ENCODE data around the gene HRK.

The HRK gene
- 0 to 0.18 (median 0.09) reads per million in 4 experiments for total RNA-seq

- no peak for DNase-seq
Measured at GRCh38 chr12:116881325-116881876, at the start of gene HRK. HRK (minus strand) TSS chr12:116881441; CDS start chr12:116881307, 134 bp downstream.

GRCh38 chr12:116929885-116930284, 48.6 kb upstream of the HRK start:
- no peak for DNase-seq

- DNase-seq = no peak
Measured at GRCh38 chr12:116928504-116928903, 47.3 kb upstream of the HRK start.

DNA sequence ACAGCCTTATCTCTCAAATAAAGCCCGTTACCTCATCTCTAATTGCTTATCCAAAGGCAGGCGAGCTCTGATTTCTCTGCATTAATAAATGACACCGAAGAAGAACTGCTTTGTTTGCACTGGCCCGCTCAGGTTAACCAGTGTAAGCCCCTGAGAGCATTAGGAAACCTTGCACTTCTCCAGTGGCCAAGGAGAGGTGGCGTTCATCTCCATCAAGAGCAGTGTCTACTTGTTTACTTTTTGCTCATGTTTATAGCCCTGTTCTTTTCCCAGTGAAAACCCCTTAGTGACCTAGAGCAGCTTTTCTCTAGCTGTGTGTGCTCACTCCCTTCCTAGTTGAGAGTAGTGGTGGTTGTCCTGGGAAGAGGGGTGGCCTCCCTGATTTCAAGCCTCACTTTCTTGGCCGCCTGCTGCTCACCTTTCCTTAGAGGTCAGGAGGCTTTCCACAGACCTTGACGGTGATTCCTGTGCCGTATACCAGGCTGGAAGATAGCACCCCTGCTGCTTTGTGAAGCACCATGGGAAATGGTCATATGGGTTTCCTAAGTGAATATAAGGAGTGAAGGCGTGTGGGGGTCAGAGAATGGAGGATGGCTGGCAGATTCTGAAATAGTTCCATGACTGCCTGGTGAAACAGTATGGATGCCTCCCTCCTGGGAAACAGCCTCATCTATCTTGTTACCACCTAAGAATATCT, 46.2 kb upstream of the HRK start:
- DNase-seq = no peak

GRCh38 chr12:116926283-116927243, 45.3 kb upstream of the HRK start:
- no peak for DNase-seq

GRCh38 chr12:116924558-116925453, 43.6 kb upstream of the HRK start:
- no peak for DNase-seq

DNA sequence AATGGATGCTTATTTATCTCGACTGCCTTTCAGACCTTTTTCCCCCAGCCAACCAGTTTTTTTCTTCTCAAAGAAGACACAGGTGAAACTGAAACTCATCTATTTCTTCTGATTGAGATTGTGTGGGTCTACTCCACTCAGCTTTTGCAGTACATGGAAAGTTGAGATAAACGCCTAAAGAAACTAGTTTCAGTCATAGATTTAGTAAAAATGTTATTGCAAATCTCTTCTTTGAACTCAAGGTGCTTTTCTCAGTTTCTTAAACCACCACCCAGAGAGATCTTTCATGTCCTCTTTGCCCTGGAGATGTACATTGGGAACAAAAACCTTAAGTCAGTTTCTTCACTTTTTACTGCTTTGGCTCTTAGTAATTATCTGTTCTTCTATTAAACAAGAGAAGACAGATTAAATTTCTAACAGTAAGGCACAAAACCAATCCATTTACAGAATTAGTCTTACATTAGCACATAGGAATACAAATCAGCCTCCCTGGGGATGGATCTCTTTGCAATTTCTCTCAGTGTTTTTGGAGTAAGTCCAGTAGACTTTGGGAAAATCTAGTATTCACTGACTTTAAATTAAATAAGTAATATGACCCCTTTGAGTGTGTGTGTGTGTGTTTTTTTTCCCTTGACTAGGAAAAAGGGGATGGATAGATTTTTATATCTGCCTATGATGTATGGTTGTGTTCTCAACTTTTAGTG, 41.1 kb upstream of the HRK start:
- DNase-seq = no peak

GRCh38 chr12:116920939-116921338, 39.7 kb upstream of the HRK start:
- DNase-seq = no peak

DNA sequence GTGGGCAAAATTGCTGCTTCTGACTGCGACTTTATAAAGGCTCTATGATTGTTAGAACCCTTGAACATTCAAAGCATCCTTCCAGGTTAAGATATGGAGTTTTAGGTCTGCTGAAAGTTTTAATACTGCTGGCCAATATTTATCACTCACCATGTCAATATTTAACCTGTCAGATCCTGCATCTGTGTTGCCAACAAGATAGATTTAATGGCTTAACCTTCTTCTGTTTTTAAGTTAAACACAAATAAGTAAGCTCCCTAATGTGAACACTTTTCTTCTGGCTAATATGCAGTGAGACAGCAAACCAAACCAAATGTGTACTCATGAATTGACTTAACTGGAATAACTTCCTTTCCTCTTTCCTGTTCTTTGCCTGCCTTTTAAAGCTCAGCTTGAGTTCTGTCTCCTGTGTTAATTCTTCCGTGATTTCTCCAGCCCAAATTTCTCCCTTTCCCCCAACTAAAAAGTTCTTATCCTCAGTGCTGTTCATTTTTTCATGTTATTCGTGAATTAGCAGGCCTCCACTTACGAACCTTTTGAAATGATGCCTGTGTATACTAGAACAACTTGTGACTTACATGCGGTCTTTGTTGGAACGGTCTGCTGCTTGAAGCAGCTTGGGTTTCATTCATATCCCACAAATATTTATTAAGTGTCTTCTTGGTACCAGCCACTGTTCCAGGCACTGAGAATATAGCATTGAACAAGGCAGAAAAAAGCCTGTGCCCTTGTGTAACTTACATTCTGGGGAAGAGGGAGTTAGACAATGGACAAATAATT, 38.7 kb upstream of the HRK start:
- no peak for DNase-seq

- no peak for DNase-seq
Measured at GRCh38 chr12:116919247-116919661, 38.0 kb upstream of the HRK start.

- no peak for DNase-seq
Measured at GRCh38 chr12:116918464-116918863, 37.2 kb upstream of the HRK start.

DNA sequence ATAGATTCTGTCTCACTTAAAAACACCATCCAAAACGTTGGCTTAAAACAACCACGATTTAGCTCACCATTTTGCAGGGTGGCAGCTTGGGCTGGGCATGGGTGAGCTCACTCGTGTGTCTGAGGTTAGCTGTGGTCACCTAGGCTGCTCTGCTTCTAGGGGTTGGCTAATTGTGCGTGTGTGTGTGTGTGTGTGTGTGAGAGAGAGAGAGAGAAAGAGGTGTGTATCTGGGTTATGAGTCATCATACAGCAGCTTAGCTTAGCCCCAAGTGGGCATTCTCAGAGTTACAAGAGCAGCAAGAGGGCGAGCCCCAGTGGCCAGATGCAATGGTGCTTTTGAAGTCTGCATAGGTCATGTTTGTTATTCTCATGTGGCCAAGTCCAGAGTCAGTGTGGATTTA, 35.5 kb upstream of the HRK start:
- DNase-seq = no peak

DNA sequence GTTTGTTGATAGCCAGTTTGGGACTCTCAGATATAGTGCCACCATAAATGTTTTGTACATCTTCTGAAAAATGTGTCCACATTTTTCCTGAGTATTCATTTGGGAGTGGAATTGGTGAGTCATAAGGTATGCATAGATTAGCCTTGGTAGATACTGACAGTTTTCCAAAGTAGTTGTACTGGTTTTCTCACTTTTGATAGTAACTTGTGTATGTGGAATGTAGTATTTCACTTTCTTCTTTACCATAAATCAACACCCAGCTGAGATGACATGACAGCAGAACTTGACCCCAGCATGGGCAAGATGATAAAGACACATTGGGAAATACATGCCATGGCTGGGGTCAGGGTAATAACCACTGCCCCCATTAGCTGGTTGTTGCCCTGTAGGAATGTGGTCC, 34.9 kb upstream of the HRK start:
- no peak for DNase-seq

GRCh38 chr12:116915326-116915725, 34.1 kb upstream of the HRK start:
- DNase-seq = no peak

DNA sequence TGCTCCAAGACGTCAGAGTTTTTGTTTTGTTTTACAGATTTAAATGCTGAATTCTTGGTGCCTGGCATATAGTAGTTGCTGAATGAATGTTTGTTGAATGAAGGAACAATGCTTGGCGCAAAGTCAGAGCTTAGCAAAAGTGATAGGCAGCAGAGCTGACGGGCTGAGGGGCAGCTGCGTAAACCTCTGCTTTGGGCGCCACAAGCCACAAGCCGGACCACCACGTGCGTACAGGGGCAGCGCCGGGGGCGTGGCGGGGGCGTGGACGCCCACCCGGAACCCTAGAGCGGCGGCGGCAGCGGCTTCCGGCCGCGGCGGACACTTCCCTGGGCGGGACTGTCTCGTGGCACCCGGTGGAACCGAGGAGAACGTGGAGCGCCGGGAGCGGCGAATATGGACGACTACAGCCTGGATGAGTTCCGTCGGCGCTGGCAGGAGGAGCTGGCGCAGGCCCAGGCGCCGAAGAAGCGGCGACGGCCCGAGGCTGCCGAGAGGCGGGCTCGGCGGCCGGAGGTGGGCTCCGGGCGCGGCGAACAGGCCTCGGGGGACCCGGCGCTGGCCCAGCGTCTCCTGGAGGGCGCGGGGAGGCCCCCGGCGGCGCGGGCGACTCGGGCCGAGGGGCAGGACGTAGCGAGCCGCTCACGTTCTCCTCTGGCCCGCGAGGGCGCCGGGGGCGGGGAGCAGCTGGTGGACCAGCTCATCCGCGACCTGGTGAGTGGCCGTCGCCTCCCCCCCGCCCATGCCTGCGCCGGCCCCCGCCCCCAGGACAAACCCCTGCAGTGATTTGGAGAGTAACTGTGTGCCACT, 29.6 kb upstream of the HRK start, which contains the start of gene FBXW8:
FBXW8 (plus strand) TSS at position 306 of the 807 bp plus-strand sequence; CDS start at position 394, 88 bp downstream.
- peak; percentile 40 for DNase-seq

GRCh38 chr12:116910280-116910644, 29.0 kb upstream of the HRK start:
- no peak for DNase-seq

DNA sequence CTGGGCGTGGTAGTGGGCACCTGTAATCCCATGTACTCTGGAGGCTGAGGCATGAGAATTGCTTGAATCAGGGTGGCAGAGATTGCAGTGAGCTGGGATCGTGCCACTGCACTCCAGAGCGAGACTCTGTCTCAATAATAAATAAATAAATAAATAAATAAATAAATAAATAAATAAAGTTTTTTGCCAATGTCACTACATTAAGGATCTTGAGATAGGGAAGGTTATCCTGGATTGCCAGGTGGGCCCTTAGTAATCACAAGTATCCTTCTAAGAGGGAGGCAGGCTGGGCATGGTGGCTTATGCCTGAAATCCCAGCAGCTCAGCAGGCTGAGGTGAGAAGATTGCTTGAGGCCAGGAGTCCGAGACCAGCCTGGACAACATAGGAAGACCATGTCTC, 25.0 kb upstream of the HRK start:
- no peak for DNase-seq

GRCh38 chr12:116903818-116904217, 22.6 kb upstream of the HRK start:
- DNase-seq = no peak

DNA sequence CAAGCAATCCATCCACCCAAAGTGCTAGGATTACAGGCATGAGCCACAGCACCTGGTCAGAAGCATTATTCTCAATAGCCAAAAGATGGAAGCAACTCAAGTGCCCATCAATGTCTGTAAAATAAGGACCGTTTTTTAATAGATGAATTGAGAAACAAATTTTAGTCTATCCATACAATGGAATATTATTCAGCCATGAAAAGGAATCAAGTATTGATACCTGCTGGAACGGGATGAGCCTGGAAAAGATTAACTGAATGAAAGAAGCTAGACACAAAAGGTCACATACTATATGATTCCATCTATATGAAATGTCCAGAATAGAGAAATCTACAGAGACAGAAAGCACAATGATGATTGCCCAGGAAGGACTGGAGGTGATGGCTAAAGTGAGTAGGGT, 20.4 kb upstream of the HRK start:
- DNase-seq = no peak

GRCh38 chr12:116898669-116899068, 17.4 kb upstream of the HRK start:
- no peak for DNase-seq
